ENCODE results near the gene AKT2. TPM values are rescaled to one million over a fixed set of nuclear protein-coding genes. Genes with fewer than 3 reads are reported as not detected.

The AKT2 gene
- total and polyA plus RNA-seq, 2 donors from 2014 or later = 75.0 to 154 TPM

GRCh38 chr19:40192758-40193586, 92.2 kb downstream of the AKT2 start:
- Histone ChIP-seq H3K27ac (ENCODE audit: low read depth in 2 of 2, low read length in 2 of 2) (no peak overlapping the region), H3K9ac (ENCODE audit: low read length in 3 of 3) (no peak overlapping the region), H3K4me1 (ENCODE audit: control insufficient read depth in 2 of 3, insufficient read depth in 2 of 3, low read depth in 1 of 3, low read length in 3 of 3) (peaks cover 0 to 9% (median 0%) of the 10 kb centered on the region in 3 donors), H3K4me3 (ENCODE audit: low read length in 3 of 3) (peak overlapping the region in 1 of 3 donors; percentile 56), H3K27me3 (ENCODE audit: control insufficient read depth, insufficient read depth, low read length) (no peaks in the 10 kb centered on the region), H3K36me3 (ENCODE audit: control insufficient read depth in 2 of 3, insufficient read depth in 3 of 3, low read length in 3 of 3) (no peaks in the 10 kb centered on the region), H3K9me3 (ENCODE audit: control insufficient read depth in 2 of 3, insufficient read depth in 1 of 3, low read length in 3 of 3) (no peaks in the 10 kb centered on the region)
- FAIRE-seq (no peak), DNase-seq (no peak)
- no peak for TF ChIP-seq CTCF (IDR thresholded peaks at IDR 0.05; ENCODE audit: borderline replicate concordance, extremely low read depth, insufficient read depth)
- intact Hi-C loops (cut with DNase I) = no loop called here

- Histone ChIP-seq H3K4me3 (ENCODE audit: low read length in 3 of 3) (peak overlapping the region in 1 of 3 donors; percentile 56), H3K4me1 (ENCODE audit: control insufficient read depth in 2 of 3, insufficient read depth in 2 of 3, low read depth in 1 of 3, low read length in 3 of 3) (peaks cover 0 to 9% (median 0%) of the 10 kb centered on the region in 3 donors), H3K9ac (ENCODE audit: low read length in 3 of 3) (no peak overlapping the region), H3K27ac (ENCODE audit: low read depth in 2 of 2, low read length in 2 of 2) (no peak overlapping the region), H3K36me3 (ENCODE audit: control insufficient read depth in 2 of 3, insufficient read depth in 3 of 3, low read length in 3 of 3) (no peaks in the 10 kb centered on the region), H3K9me3 (ENCODE audit: control insufficient read depth in 2 of 3, insufficient read depth in 1 of 3, low read length in 3 of 3) (no peaks in the 10 kb centered on the region), H3K27me3 (ENCODE audit: control insufficient read depth, insufficient read depth, low read length) (no peaks in the 10 kb centered on the region)
- DNase-seq = peak; percentile 35 to 80 (median 66)
- FAIRE-seq = no peak
- TF ChIP-seq CTCF (IDR thresholded peaks at IDR 0.05; ENCODE audit: borderline replicate concordance, extremely low read depth, insufficient read depth) = no peak
- intact Hi-C loops (cut with DNase I) = no loop called here
Measured at GRCh38 chr19:40191836-40192646, 93.1 kb downstream of the AKT2 start.

GRCh38 chr19:40190891-40191835, 94.0 kb downstream of the AKT2 start, which contains the start of gene MAP3K10:
Gene MAP3K10 (plus strand): TSS chr19:40191426. CDS start chr19:40192032, 606 bp downstream.
- Histone ChIP-seq H3K27ac (ENCODE audit: low read depth in 2 of 2, low read length in 2 of 2) (peak within 1 kb of the TSS; percentile 77 to 93), H3K27me3 (ENCODE audit: control insufficient read depth, insufficient read depth, low read length) (no peaks in the 10 kb centered on the region), H3K9ac (ENCODE audit: low read length in 3 of 3) (peak within 1 kb of the TSS; percentile 45 to 90 (median 80)), H3K9me3 (ENCODE audit: control insufficient read depth in 2 of 3, insufficient read depth in 1 of 3, low read length in 3 of 3) (no peaks in the 10 kb centered on the region), H3K4me3 (ENCODE audit: low read length in 3 of 3) (peak within 1 kb of the TSS; percentile 58 to 85 (median 79)), H3K4me1 (ENCODE audit: control insufficient read depth in 2 of 3, insufficient read depth in 2 of 3, low read depth in 1 of 3, low read length in 3 of 3) (peaks cover 0 to 9% (median 0%) of the 10 kb centered on the region in 3 donors), H3K36me3 (ENCODE audit: control insufficient read depth in 2 of 3, insufficient read depth in 3 of 3, low read length in 3 of 3) (no peaks in the 10 kb centered on the region)
- FAIRE-seq (no peak), DNase-seq (peak; percentile 64 to 91 (median 77))
- intact Hi-C loops (cut with DNase I) = no loop called here
- TF ChIP-seq CTCF (IDR thresholded peaks at IDR 0.05; ENCODE audit: borderline replicate concordance, extremely low read depth, insufficient read depth) = no peak
